ENCODE data around the gene CSNK1A1L. TPM values are rescaled to one million over a fixed set of nuclear protein-coding genes. Genes with fewer than 3 reads are reported as not detected.

Gene CSNK1A1L
- total and polyA plus RNA-seq, 7 experiments from 2014 or later: not detected

DNA sequence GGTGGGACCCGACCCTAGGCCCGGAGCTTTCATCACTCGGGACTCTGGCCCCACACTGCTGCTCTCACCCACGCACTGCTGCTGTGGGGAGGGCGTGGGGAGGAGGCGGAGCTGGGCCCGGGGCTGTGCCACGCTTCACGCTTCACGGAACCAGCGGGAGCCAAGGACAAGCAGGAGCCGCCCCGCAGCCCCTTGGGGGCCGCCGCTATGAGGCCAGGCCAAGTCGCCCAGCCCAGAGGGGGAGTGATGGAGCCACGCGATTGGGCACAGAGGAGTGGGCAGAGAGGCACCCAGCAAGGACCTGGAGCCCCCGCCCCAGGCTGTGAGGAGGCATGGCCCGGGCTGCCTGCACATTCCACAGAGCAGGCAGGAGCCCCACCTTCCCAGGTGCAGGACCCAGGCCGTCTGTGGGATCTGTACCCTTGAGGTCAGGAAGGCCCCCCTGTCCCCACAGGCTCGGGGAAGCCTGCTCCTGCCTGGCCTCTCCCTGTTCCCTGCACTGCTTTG lies 35.8 kb downstream of the CSNK1A1L start:
- Histone ChIP-seq H3K27ac (ENCODE audit: low read depth, low read length) (no peak overlapping the region), H3K4me1 (ENCODE audit: control insufficient read depth in 2 of 2, insufficient read depth in 2 of 2, low read length in 2 of 2) (no peaks in the 10 kb centered on the region), H3K9me3 (ENCODE audit: control insufficient read depth in 2 of 3, low read length in 3 of 3) (no peaks in the 10 kb centered on the region), H3K4me3 (ENCODE audit: low read length) (no peak overlapping the region), H3K36me3 (ENCODE audit: control insufficient read depth in 2 of 3, insufficient read depth in 3 of 3, low read length in 3 of 3) (no peaks in the 10 kb centered on the region), H3K27me3 (ENCODE audit: control insufficient read depth in 2 of 2, insufficient read depth in 2 of 2, low read length in 2 of 2) (no peaks in the 10 kb centered on the region)
- no peak overlapping the region for H3K27ac Mint-ChIP-seq
- peaks cover 0 to 22% (median 5%) of the 10 kb centered on the region in 5 donors for H3K27me3 Mint-ChIP-seq
- no peaks in the 10 kb centered on the region for H3K36me3 Mint-ChIP-seq
- ATAC-seq (peak; percentile 12), DNase-seq (no peak)
- H3K4me1 Mint-ChIP-seq: no peaks in the 10 kb centered on the region
- CTCF ChIA-PET: no interaction called here
- H3K9me3 Mint-ChIP-seq: no peaks in the 10 kb centered on the region
- intact Hi-C loops (cut with micrococcal nuclease): loop anchor here (1.0 to 10.0 kb wide), 3 partner anchors 211 to 725 kb away; partner anchors contain the start of gene SPART (in 1 of the 2)
- no peak overlapping the region for H3K4me3 Mint-ChIP-seq
- POLR2A ChIA-PET: no interaction called here

- no peak for ATAC-seq
- POLR2A ChIA-PET: no interaction called here
- intact Hi-C loops (cut with micrococcal nuclease): loop anchor here (1.0 to 10.0 kb wide), 3 partner anchors 210 to 724 kb away; partner anchors contain the start of gene SPART (in 1 of the 2)
- Histone ChIP-seq H3K36me3 (ENCODE audit: control insufficient read depth in 2 of 3, insufficient read depth in 3 of 3, low read length in 3 of 3) (no peaks in the 10 kb centered on the region), H3K9me3 (ENCODE audit: control insufficient read depth in 2 of 3, low read length in 3 of 3) (no peaks in the 10 kb centered on the region), H3K4me1 (ENCODE audit: control insufficient read depth in 2 of 2, insufficient read depth in 2 of 2, low read length in 2 of 2) (no peaks in the 10 kb centered on the region), H3K4me3 (ENCODE audit: low read length) (no peak overlapping the region), H3K27ac (ENCODE audit: low read depth, low read length) (no peak overlapping the region), H3K27me3 (ENCODE audit: control insufficient read depth in 2 of 2, insufficient read depth in 2 of 2, low read length in 2 of 2) (no peaks in the 10 kb centered on the region)
- CTCF ChIA-PET: no interaction called here
- Mint-ChIP-seq H3K27ac (no peak overlapping the region), H3K36me3 (no peaks in the 10 kb centered on the region), H3K27me3 (peaks cover 0 to 23% (median 7%) of the 10 kb centered on the region in 5 donors), H3K4me3 (no peak overlapping the region), H3K4me1 (no peaks in the 10 kb centered on the region), H3K9me3 (no peaks in the 10 kb centered on the region)
- no peak for DNase-seq
These were observed 36.5 kb downstream of the CSNK1A1L start for GRCh38 chr13:37068962-37069361.

DNA sequence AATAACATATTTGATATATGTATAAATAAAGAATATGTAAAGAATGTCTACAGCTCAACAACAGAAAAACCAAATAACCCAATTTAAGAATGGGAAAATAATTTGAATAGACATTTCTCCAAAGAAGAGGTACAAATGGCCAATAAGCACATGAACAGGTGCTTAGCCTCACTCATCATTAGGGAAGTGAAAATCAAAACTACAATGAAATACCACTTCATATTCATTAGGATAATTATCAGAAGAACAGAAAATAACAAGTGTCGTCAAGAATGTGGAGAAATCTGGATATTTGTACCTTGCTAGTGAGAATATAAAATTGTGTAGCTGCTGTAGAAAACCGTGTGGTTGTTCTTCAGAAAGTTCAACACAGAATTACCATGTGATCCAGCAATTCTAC lies 37.6 kb downstream of the CSNK1A1L start:
- H3K9me3 ChIP-seq (ENCODE audit: control insufficient read depth in 2 of 3, low read length in 3 of 3): no peaks in the 10 kb centered on the region
- Mint-ChIP-seq H3K36me3 (no peaks in the 10 kb centered on the region), H3K4me3 (no peak overlapping the region), H3K9me3 (no peaks in the 10 kb centered on the region), H3K27ac (no peak overlapping the region), H3K27me3 (peaks cover 0 to 21% (median 7%) of the 10 kb centered on the region in 5 donors), H3K4me1 (no peaks in the 10 kb centered on the region)
- H3K27me3 ChIP-seq (ENCODE audit: control insufficient read depth in 2 of 2, insufficient read depth in 2 of 2, low read length in 2 of 2): no peaks in the 10 kb centered on the region
- no peaks in the 10 kb centered on the region for H3K4me1 ChIP-seq (ENCODE audit: control insufficient read depth in 2 of 2, insufficient read depth in 2 of 2, low read length in 2 of 2)
- no peak overlapping the region for H3K4me3 ChIP-seq (ENCODE audit: low read length)
- no peaks in the 10 kb centered on the region for H3K36me3 ChIP-seq (ENCODE audit: control insufficient read depth in 2 of 3, insufficient read depth in 3 of 3, low read length in 3 of 3)
- DNase-seq (no peak), ATAC-seq (no peak)
- ChIA-PET CTCF (no interaction called here), POLR2A (interaction anchor here (0.8 kb wide), 1 partner anchor 65 kb away, joined by 3 read pairs; no protein-coding TSS in a partner anchor)
- intact Hi-C loops (cut with micrococcal nuclease): loop anchor here (2.0 to 10.0 kb wide), 2 partner anchors 209 to 723 kb away; partner anchors contain the start of gene SPART (in 1 of the 2)
- no peak overlapping the region for H3K27ac ChIP-seq (ENCODE audit: low read depth, low read length)

- H3K4me3 ChIP-seq (ENCODE audit: low read length): no peak overlapping the region
- H3K4me1 ChIP-seq (ENCODE audit: control insufficient read depth in 2 of 2, insufficient read depth in 2 of 2, low read length in 2 of 2): no peaks in the 10 kb centered on the region
- H3K4me3 Mint-ChIP-seq: no peak overlapping the region
- no peaks in the 10 kb centered on the region for H3K9me3 ChIP-seq (ENCODE audit: control insufficient read depth in 2 of 3, low read length in 3 of 3)
- no peaks in the 10 kb centered on the region for H3K36me3 ChIP-seq (ENCODE audit: control insufficient read depth in 2 of 3, insufficient read depth in 3 of 3, low read length in 3 of 3)
- POLR2A ChIA-PET: no interaction called here
- H3K27me3 Mint-ChIP-seq: peaks cover 0 to 23% (median 5%) of the 10 kb centered on the region in 5 donors
- intact Hi-C loops (cut with micrococcal nuclease): loop anchor here in 1 of 2 donors (10.0 kb wide), 1 partner anchor 721 kb away; the partner anchor contains the start of gene SPART
- no peak overlapping the region for H3K27ac Mint-ChIP-seq
- CTCF ChIA-PET: no interaction called here
- H3K36me3 Mint-ChIP-seq: no peaks in the 10 kb centered on the region
- H3K27ac ChIP-seq (ENCODE audit: low read depth, low read length): no peak overlapping the region
- H3K4me1 Mint-ChIP-seq: peaks cover 0 to 4% (median 0%) of the 10 kb centered on the region in 7 donors
- H3K9me3 Mint-ChIP-seq: no peaks in the 10 kb centered on the region
- no peak for DNase-seq
- ATAC-seq: no peak
- no peaks in the 10 kb centered on the region for H3K27me3 ChIP-seq (ENCODE audit: control insufficient read depth in 2 of 2, insufficient read depth in 2 of 2, low read length in 2 of 2)
These were observed 39.5 kb downstream of the CSNK1A1L start for GRCh38 chr13:37065890-37066526.

DNA sequence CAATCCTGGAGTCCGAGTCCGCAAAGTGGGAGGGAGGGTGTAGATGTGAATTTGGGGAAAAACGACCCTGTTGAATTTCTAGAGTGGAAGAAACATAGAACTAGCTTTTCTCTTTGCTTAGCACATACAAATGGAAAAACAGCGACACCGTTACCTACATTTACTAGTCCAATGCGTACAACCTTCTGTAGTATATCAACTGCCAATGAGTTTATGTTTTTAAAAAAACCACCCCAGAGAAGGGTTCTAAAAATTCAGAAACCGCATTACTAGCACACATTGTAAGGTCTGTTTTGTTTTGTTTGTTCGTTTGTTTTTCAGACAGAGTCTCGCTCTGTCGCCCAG lies 45.6 kb downstream of the CSNK1A1L start:
- H3K36me3 ChIP-seq (ENCODE audit: control insufficient read depth in 2 of 3, insufficient read depth in 3 of 3, low read length in 3 of 3): no peaks in the 10 kb centered on the region
- peak overlapping the region; percentile 93 to 99 (median 98) for H3K27ac Mint-ChIP-seq
- H3K4me1 ChIP-seq (ENCODE audit: control insufficient read depth in 2 of 2, insufficient read depth in 2 of 2, low read length in 2 of 2): peaks cover 13 to 15% of the 10 kb centered on the region in 2 donors
- CTCF ChIA-PET: no interaction called here
- H3K4me3 ChIP-seq (ENCODE audit: low read length): peak overlapping the region; percentile 77
- H3K27ac ChIP-seq (ENCODE audit: low read depth, low read length): peak overlapping the region; percentile 93
- peaks cover 13 to 53% (median 44%) of the 10 kb centered on the region in 7 donors for H3K4me1 Mint-ChIP-seq
- H3K4me3 Mint-ChIP-seq: peak overlapping the region; percentile 87 to 99 (median 94)
- peaks cover 0 to 16% (median 0%) of the 10 kb centered on the region in 5 donors for H3K27me3 Mint-ChIP-seq
- H3K9me3 Mint-ChIP-seq: peaks cover 0 to 2% (median 0%) of the 10 kb centered on the region in 11 donors
- H3K27me3 ChIP-seq (ENCODE audit: control insufficient read depth in 2 of 2, insufficient read depth in 2 of 2, low read length in 2 of 2): no peaks in the 10 kb centered on the region
- POLR2A ChIA-PET: interaction anchor here (0.6 to 5.6 kb wide), 4 partner anchors 19 to 1979 kb away, joined by 3 to 72 read pairs (median 5); partner anchors contain the start of genes ALG5, EXOSC8, NHLRC3 and PROSER1
- peaks cover 4 to 21% (median 6%) of the 10 kb centered on the region in 5 donors for H3K36me3 Mint-ChIP-seq
- intact Hi-C loops (cut with micrococcal nuclease): loop anchor here (1.0 to 10.0 kb wide), 8 partner anchors 17 to 1978 kb away; partner anchors contain the start of genes ALG5 (in 2 of the 2), NHLRC3 (in 2 of the 2), PROSER1 (in 2 of the 2) and RFXAP (in 2 of the 2)
- no peaks in the 10 kb centered on the region for H3K9me3 ChIP-seq (ENCODE audit: control insufficient read depth in 2 of 3, low read length in 3 of 3)
- DNase-seq (no peak), ATAC-seq (peak; percentile 31)

DNA sequence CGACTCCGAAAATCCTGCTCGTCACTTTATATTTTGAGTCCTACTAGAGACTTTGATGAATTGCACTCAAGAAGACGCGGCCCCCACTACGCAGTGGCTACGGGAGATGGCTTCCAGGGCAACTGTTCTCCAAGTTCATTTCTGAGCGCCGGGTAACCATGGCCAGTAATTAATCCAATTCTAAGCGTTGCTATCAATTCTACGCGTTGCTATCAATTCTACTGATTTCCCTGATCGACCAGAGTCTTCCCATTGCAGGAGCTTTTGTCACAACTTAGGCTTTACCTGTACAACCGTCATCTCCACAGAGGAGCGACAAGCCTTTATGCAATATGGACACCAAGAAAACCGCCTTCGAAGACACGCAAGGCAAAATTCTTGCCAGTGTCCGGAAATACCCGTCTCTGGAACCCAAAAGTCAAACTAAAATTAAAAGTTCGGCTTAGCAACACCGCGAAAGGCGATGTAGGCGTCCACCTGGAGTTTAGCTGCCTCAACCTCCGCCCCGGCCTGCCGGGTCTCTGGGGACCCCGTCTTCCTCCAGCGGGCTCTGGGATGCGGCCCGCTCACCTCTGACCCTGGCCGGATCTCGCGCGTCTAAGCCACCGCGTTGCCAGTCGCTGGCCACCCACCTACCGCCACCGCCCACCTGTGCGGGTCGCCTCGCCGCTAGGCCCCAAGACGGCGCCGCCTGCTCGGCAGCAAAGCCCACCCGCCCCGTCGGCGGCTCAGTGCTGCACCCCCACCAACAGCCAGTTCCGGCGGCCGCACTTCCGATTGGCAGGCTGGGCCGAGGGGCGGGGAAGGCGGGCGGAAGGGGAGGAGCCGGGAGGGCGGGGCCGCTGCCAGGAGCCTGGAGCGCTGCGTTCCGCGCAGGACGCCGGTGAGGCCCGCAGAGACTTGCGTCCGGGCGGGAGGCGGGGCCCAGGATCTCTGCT lies 46.3 kb downstream of the CSNK1A1L start, which contains the start of gene SUPT20H:
Gene SUPT20H (minus strand): TSS at position 779 of the 938 bp plus-strand sequence. CDS start 8,198 bp downstream, outside the sequence.
- intact Hi-C loops (cut with micrococcal nuclease): loop anchor here (1.0 to 5.0 kb wide), 7 partner anchors 16 to 1979 kb away; partner anchors contain the start of genes ALG5 (in 2 of the 2), NHLRC3 (in 2 of the 2), PROSER1 (in 2 of the 2) and RFXAP (in 2 of the 2)
- H3K4me3 Mint-ChIP-seq: peak within 1 kb of the TSS; percentile 87 to 99 (median 94)
- H3K27me3 Mint-ChIP-seq: peaks cover 0 to 10% (median 0%) of the 10 kb centered on the region in 5 donors
- peak within 1 kb of the TSS; percentile 77 for H3K4me3 ChIP-seq (ENCODE audit: low read length)
- H3K36me3 Mint-ChIP-seq: peaks cover 4 to 22% (median 6%) of the 10 kb centered on the region in 5 donors
- peak within 1 kb of the TSS; percentile 93 to 99 (median 98) for H3K27ac Mint-ChIP-seq
- H3K4me1 Mint-ChIP-seq: peaks cover 13 to 59% (median 50%) of the 10 kb centered on the region in 7 donors
- peaks cover 13 to 15% of the 10 kb centered on the region in 2 donors for H3K4me1 ChIP-seq (ENCODE audit: control insufficient read depth in 2 of 2, insufficient read depth in 2 of 2, low read length in 2 of 2)
- peak within 1 kb of the TSS; percentile 93 for H3K27ac ChIP-seq (ENCODE audit: low read depth, low read length)
- ChIA-PET CTCF (no interaction called here), POLR2A (interaction anchor here (0.6 to 5.6 kb wide), 5 partner anchors 19 to 1979 kb away, joined by 3 to 72 read pairs (median 3); partner anchors contain the start of genes ALG5, EXOSC8, NHLRC3 and PROSER1)
- H3K9me3 Mint-ChIP-seq: peaks cover 0 to 2% (median 0%) of the 10 kb centered on the region in 11 donors
- no peaks in the 10 kb centered on the region for H3K36me3 ChIP-seq (ENCODE audit: control insufficient read depth in 2 of 3, insufficient read depth in 3 of 3, low read length in 3 of 3)
- DNase-seq (peak; percentile 85 to 94 (median 91)), ATAC-seq (peak; percentile 98)
- H3K9me3 ChIP-seq (ENCODE audit: control insufficient read depth in 2 of 3, low read length in 3 of 3): no peaks in the 10 kb centered on the region
- no peaks in the 10 kb centered on the region for H3K27me3 ChIP-seq (ENCODE audit: control insufficient read depth in 2 of 2, insufficient read depth in 2 of 2, low read length in 2 of 2)
